HG02763 (cell line): ENCODE measurements around the gene KCTD5.

Experiments used
- ATAC-seq: cut with Tn5 transposase; IDR thresholded peaks from one replicate; pipeline ENCODE4 v1.9.1; 2021; ENCODE audit warnings: mild to moderate bottlenecking, moderate library complexity; ENCODE audit not compliant: unreplicated experiment

KCTD5 gene

GRCh38 chr16:2708955-2709587 lies 26.7 kb downstream of the KCTD5 start:
- no peak for ATAC-seq

GRCh38 chr16:2709588-2709984 lies 27.3 kb downstream of the KCTD5 start:
- ATAC-seq: no peak

GRCh38 chr16:2710021-2710710 lies 27.8 kb downstream of the KCTD5 start:
- ATAC-seq: no peak

- no peak for ATAC-seq
Observed at GRCh38 chr16:2710711-2711231, 28.4 kb downstream of the KCTD5 start.

- ATAC-seq: no peak
Observed at GRCh38 chr16:2711370-2712062, 29.2 kb downstream of the KCTD5 start.

- no peak for ATAC-seq
Observed at GRCh38 chr16:2712063-2712441, 29.7 kb downstream of the KCTD5 start.

- no peak for ATAC-seq
Observed at GRCh38 chr16:2712546-2712945, 30.2 kb downstream of the KCTD5 start.

- ATAC-seq: no peak
Observed at GRCh38 chr16:2713523-2713922, 31.2 kb downstream of the KCTD5 start.

GRCh38 chr16:2713985-2714774 lies 31.9 kb downstream of the KCTD5 start:
- no peak for ATAC-seq

- no peak for ATAC-seq
Observed at GRCh38 chr16:2715064-2715463, 32.7 kb downstream of the KCTD5 start.

- no peak for ATAC-seq
Observed at GRCh38 chr16:2715519-2715918, 33.2 kb downstream of the KCTD5 start.

GRCh38 chr16:2715966-2716885 lies 33.9 kb downstream of the KCTD5 start:
- no peak for ATAC-seq

GRCh38 chr16:2716948-2717347 lies 34.6 kb downstream of the KCTD5 start:
- ATAC-seq: no peak

- no peak for ATAC-seq
Observed at GRCh38 chr16:2717383-2718263, 35.3 kb downstream of the KCTD5 start.

GRCh38 chr16:2719328-2720063 lies 37.2 kb downstream of the KCTD5 start:
- ATAC-seq: no peak

- no peak for ATAC-seq
Observed at GRCh38 chr16:2720064-2720457, 37.7 kb downstream of the KCTD5 start, which contains the start of gene PRSS27. Gene PRSS27 (minus strand): TSS chr16:2720224. CDS start chr16:2720160, 64 bp downstream.

GRCh38 chr16:2720719-2721633 lies 38.7 kb downstream of the KCTD5 start:
- peak; percentile 79 for ATAC-seq
